Measurements from ENCODE around the gene LIAS.
"Not testable (repeated sequence)": the region's sequence is repeated elsewhere in the genome, so short reads cannot be mapped to it uniquely, and the experiment has no call there.

The LIAS gene

GRCh38 chr4:39458505-39459300, at the start of gene LIAS, which contains the start of gene RPL9:
TSS of gene LIAS (plus strand) at chr4:39459056. CDS start at chr4:39459118, 62 bp downstream.
TSS of gene RPL9 (minus strand) at chr4:39458922. CDS start at chr4:39458439, 483 bp downstream.
- DNase-seq: peak; percentile 99

- peak; percentile 29 for DNase-seq
These were observed 48.4 kb upstream of the LIAS start for GRCh38 chr4:39410415-39410814.

GRCh38 chr4:39411561-39411960, 47.3 kb upstream of the LIAS start:
- DNase-seq: not testable (repeated sequence)

- DNase-seq: no peak
These were observed 43.1 kb upstream of the LIAS start for GRCh38 chr4:39415678-39416283.

GRCh38 chr4:39422247-39422646, 36.6 kb upstream of the LIAS start:
- DNase-seq: no peak

GRCh38 chr4:39425297-39425696, 33.6 kb upstream of the LIAS start:
- not testable (repeated sequence) for DNase-seq

GRCh38 chr4:39426728-39427127, 32.1 kb upstream of the LIAS start:
- no peak for DNase-seq

- no peak for DNase-seq
These were observed 31.2 kb upstream of the LIAS start for GRCh38 chr4:39427520-39428114.

- DNase-seq: no peak
These were observed 29.2 kb upstream of the LIAS start for GRCh38 chr4:39429476-39430334.

GRCh38 chr4:39433878-39434492, 24.9 kb upstream of the LIAS start:
- DNase-seq: no peak

- no peak for DNase-seq
These were observed 22.9 kb upstream of the LIAS start for GRCh38 chr4:39435659-39436563.

GRCh38 chr4:39441593-39441992, 17.3 kb upstream of the LIAS start:
- DNase-seq: no peak

GRCh38 chr4:39442998-39443397, 15.9 kb upstream of the LIAS start:
- no peak for DNase-seq

GRCh38 chr4:39446483-39446841, 12.4 kb upstream of the LIAS start:
- no peak for DNase-seq

GRCh38 chr4:39446842-39447573, 11.8 kb upstream of the LIAS start:
- peak; percentile 65 for DNase-seq

- DNase-seq: no peak
These were observed 8.2 kb upstream of the LIAS start for GRCh38 chr4:39450618-39451017.

GRCh38 chr4:39451423-39452023, 7.3 kb upstream of the LIAS start:
- DNase-seq: no peak

GRCh38 chr4:39452153-39452859, 6.5 kb upstream of the LIAS start:
- DNase-seq: no peak

- no peak for DNase-seq
These were observed 5.8 kb upstream of the LIAS start for GRCh38 chr4:39452860-39453587.

Measured in hematopoietic multipotent progenitor cell treated with erythropoietin and hydrocortisone succinate and interleukin-3 and kit ligand, for 6 days (in vitro differentiated cells).